Neuron (in vitro differentiated cells): ENCODE data around the gene ZMYM2.

Experiments used
- H2AFZ ChIP-seq: one replicate; pipeline ENCODE4 v1.6.1; 2013; ENCODE audit warnings: low read depth, mild to moderate bottlenecking, inconsistent platforms, low read length, moderate library complexity
- H3K27me3 ChIP-seq: one replicate; pipeline ENCODE4 v1.6.1; 2013; ENCODE audit warnings: low read length; ENCODE audit not compliant: insufficient read depth
- H3K36me3 ChIP-seq: one replicate; pipeline ENCODE4 v1.6.1; 2013; ENCODE audit warnings: low read length; ENCODE audit not compliant: insufficient read depth
- H3K4me1 ChIP-seq: one replicate; pipeline ENCODE4 v1.6.1; 2013; ENCODE audit warnings: low read length; ENCODE audit not compliant: insufficient read depth
- H3K4me3 ChIP-seq: 2 replicates; pipeline ENCODE4 v1.5.1; 2013; ENCODE audit warnings: mild to moderate bottlenecking, low read length, moderate library complexity
- H3K9me3 ChIP-seq: one replicate; pipeline ENCODE4 v1.6.1; 2013; ENCODE audit warnings: low read length

ZMYM2 gene

DNA sequence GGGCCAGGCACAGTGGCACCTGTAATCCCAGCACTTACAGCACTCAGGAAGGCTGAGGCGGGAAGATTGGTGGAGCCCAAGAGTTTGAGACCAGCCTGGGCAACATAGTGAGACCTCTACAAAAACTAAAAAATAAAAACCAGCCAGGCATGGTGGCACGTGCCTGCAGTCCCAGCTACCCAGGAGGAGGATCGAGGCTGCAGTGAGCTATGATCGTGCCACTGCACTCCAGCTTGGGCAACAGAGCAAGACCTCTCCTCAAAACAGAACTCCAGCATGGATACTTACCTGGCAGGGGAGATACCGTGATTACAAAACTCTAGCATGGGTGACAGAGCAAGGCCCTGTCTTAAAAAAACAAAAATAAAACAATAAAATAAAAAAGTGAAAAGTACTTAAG, 107.0 kb downstream of the ZMYM2 start:
- no peak overlapping the region for H2AFZ ChIP-seq
- no peaks in the 10 kb centered on the region for H3K27me3 ChIP-seq
- H3K36me3 ChIP-seq: peaks cover 80% of the 10 kb centered on the region
- H3K4me1 ChIP-seq: no peaks in the 10 kb centered on the region
- no peaks in the 10 kb centered on the region for H3K9me3 ChIP-seq
- no peak overlapping the region for H3K4me3 ChIP-seq

DNA sequence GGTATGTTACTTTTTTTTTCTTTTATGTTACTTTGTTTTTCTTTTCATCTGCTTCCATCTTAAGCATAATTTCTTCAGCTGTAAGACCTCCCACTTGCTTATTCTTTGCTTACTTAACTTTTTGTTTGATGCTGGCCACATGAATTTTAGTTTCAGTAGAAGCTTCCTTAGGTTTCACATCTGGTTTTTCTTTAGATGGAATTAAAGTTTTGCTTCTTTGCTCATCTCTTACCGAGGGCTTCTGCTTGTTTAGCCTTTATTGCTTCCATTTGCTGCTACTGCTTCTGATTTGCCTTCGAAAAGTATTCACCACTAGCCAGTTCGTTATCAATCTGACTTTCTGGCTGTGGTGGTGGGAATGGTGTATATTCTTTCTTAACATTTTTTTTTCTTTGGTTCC, 111.4 kb downstream of the ZMYM2 start:
- Histone ChIP-seq H3K4me3 (no peak overlapping the region), H3K36me3 (peaks cover 75% of the 10 kb centered on the region), H2AFZ (no peak overlapping the region), H3K27me3 (no peaks in the 10 kb centered on the region), H3K9me3 (peaks cover 4% of the 10 kb centered on the region), H3K4me1 (no peaks in the 10 kb centered on the region)

- no peak overlapping the region for H2AFZ ChIP-seq
- no peaks in the 10 kb centered on the region for H3K4me1 ChIP-seq
- H3K4me3 ChIP-seq: no peak overlapping the region
- no peaks in the 10 kb centered on the region for H3K27me3 ChIP-seq
- peaks cover 60% of the 10 kb centered on the region for H3K36me3 ChIP-seq
- H3K9me3 ChIP-seq: peaks cover 4% of the 10 kb centered on the region
Measured at GRCh38 chr13:20073775-20074174, 115.2 kb downstream of the ZMYM2 start.

GRCh38 chr13:20074966-20075365, 116.4 kb downstream of the ZMYM2 start:
- Histone ChIP-seq H3K4me1 (no peaks in the 10 kb centered on the region), H3K4me3 (no peak overlapping the region), H3K9me3 (peaks cover 4% of the 10 kb centered on the region), H3K36me3 (peaks cover 53% of the 10 kb centered on the region), H2AFZ (no peak overlapping the region), H3K27me3 (no peaks in the 10 kb centered on the region)

DNA sequence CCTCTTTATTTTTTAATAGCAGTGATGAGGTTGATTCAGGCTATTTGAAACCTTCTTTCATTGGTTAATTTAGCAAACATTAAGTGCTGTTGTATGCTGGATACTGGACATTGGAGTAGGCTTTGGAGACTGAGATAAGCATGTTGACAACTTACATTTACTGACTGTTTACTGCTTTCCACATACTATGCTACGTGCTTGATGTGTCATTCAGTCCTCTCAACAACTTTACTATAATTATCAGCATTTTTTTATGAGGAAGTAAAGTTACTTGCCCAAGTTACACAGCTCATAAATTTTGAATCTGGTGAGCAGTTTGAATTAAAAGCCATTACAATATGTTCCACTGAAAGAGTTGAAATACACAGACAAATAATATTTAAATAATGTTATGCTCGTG, 118.6 kb downstream of the ZMYM2 start:
- H2AFZ ChIP-seq: no peak overlapping the region
- peaks cover 36% of the 10 kb centered on the region for H3K36me3 ChIP-seq
- no peaks in the 10 kb centered on the region for H3K27me3 ChIP-seq
- no peaks in the 10 kb centered on the region for H3K9me3 ChIP-seq
- H3K4me1 ChIP-seq: no peaks in the 10 kb centered on the region
- H3K4me3 ChIP-seq: no peak overlapping the region

DNA sequence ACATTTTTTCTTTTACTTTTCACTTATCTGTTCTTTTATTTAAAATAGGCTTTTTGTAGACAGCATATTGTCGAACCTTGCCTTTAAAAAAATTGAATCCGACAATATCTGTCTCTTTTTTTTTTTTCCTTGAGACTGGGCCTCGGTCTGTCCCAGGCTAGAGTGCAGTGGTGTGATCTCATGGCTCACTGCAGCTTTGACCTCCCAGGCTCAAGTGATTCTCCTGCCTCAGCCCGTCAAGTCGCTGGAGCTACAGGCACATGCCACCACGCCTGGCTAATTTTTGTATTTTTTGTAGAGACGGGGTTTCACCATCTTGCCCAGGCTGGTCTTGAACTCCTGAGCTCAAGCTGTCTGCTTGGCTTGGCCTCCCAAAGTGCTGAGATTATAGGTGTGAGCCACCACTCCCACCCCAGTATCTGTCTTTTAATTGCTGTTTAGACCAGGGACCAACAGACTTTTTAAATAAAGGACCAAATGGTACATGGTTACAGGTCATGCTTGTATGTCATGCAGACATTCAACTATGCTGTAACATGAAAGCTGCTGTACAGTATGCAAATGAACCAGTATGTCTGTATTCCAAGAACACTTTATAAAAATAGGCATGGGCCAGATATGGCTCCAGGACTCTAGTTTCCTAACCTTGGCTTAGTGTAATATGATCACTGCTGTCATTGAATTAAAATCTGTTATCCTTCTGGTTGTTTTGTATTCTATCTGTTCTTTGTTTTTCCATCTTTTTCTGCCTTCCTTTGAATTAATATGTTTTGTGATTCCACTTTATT, 122.0 kb downstream of the ZMYM2 start:
- H3K4me1 ChIP-seq: no peaks in the 10 kb centered on the region
- peaks cover 46% of the 10 kb centered on the region for H3K36me3 ChIP-seq
- H2AFZ ChIP-seq: no peak overlapping the region
- H3K9me3 ChIP-seq: no peaks in the 10 kb centered on the region
- no peak overlapping the region for H3K4me3 ChIP-seq
- H3K27me3 ChIP-seq: no peaks in the 10 kb centered on the region

- Histone ChIP-seq H3K4me3 (no peak overlapping the region), H3K9me3 (no peaks in the 10 kb centered on the region), H3K4me1 (peaks cover 9% of the 10 kb centered on the region), H3K36me3 (peaks cover 24% of the 10 kb centered on the region), H3K27me3 (no peaks in the 10 kb centered on the region), H2AFZ (no peak overlapping the region)
Measured at GRCh38 chr13:20090349-20090748, 131.8 kb downstream of the ZMYM2 start.

- no peak overlapping the region for H2AFZ ChIP-seq
- H3K4me1 ChIP-seq: peaks cover 9% of the 10 kb centered on the region
- no peaks in the 10 kb centered on the region for H3K27me3 ChIP-seq
- no peaks in the 10 kb centered on the region for H3K9me3 ChIP-seq
- peaks cover 2% of the 10 kb centered on the region for H3K36me3 ChIP-seq
- no peak overlapping the region for H3K4me3 ChIP-seq
Measured at GRCh38 chr13:20093951-20094350, 135.4 kb downstream of the ZMYM2 start.

- Histone ChIP-seq H2AFZ (no peak overlapping the region), H3K36me3 (no peaks in the 10 kb centered on the region), H3K4me3 (no peak overlapping the region), H3K9me3 (no peaks in the 10 kb centered on the region), H3K27me3 (no peaks in the 10 kb centered on the region), H3K4me1 (peaks cover 2% of the 10 kb centered on the region)
Measured at GRCh38 chr13:20099319-20099718, 140.8 kb downstream of the ZMYM2 start.

- no peaks in the 10 kb centered on the region for H3K4me1 ChIP-seq
- no peaks in the 10 kb centered on the region for H3K9me3 ChIP-seq
- H2AFZ ChIP-seq: no peak overlapping the region
- no peak overlapping the region for H3K4me3 ChIP-seq
- H3K27me3 ChIP-seq: peaks cover 4% of the 10 kb centered on the region
- H3K36me3 ChIP-seq: no peaks in the 10 kb centered on the region
Measured at GRCh38 chr13:20101467-20102316, 143.2 kb downstream of the ZMYM2 start.

- Histone ChIP-seq H3K36me3 (no peaks in the 10 kb centered on the region), H3K9me3 (no peaks in the 10 kb centered on the region), H2AFZ (no peak overlapping the region), H3K4me3 (no peak overlapping the region), H3K4me1 (no peaks in the 10 kb centered on the region), H3K27me3 (peaks cover 4% of the 10 kb centered on the region)
Measured at GRCh38 chr13:20102525-20103180, 144.1 kb downstream of the ZMYM2 start.

DNA sequence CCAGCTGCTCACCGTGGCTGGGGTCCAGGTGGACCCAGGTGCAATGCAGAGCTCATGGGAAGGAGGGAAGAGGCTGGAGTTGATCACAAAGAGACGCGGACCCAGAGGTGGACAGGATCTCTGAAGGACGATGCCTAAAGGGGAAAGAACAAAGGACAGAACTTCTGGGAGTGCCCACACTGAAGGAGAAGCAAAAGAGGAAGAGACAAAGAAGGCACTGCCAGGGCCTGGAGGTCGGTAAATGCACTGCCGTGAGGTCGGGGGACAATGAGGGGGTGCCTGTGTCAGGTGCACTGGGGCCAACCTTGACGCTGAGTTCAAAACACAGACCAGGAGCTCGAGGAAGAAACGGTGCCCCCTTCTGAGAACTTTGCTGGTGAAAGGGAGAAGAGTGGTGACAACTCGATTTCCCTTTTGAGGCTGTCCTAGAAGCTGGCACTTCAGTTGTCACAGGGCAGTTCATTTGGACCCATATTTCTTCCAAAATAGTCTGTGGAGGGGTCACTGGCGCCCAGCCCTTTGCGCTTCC, 146.7 kb downstream of the ZMYM2 start:
- no peak overlapping the region for H2AFZ ChIP-seq
- H3K4me1 ChIP-seq: no peaks in the 10 kb centered on the region
- H3K27me3 ChIP-seq: peaks cover 4% of the 10 kb centered on the region
- no peaks in the 10 kb centered on the region for H3K36me3 ChIP-seq
- no peak overlapping the region for H3K4me3 ChIP-seq
- no peaks in the 10 kb centered on the region for H3K9me3 ChIP-seq

DNA sequence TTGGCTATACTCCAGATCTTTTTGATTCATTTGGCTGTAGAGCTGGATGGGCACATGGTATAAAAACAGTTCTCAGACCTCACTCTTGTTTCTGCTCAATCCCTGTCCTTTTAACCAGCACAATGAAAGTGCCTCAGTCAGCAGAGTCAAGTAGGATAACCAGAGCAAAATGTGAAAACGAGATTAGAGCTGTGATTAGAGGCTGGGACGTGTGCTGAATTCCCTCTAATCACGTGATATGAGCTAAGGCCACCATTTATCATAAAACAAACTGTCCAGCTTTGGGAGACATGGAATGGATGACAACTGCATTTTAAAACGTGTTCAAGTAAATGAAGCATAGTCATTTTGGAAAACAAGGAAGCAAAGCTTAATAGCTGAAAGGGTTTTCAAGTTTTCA, 148.2 kb downstream of the ZMYM2 start:
- no peaks in the 10 kb centered on the region for H3K36me3 ChIP-seq
- H3K4me1 ChIP-seq: no peaks in the 10 kb centered on the region
- H3K4me3 ChIP-seq: no peak overlapping the region
- H2AFZ ChIP-seq: peak overlapping the region; percentile 30
- peaks cover 4% of the 10 kb centered on the region for H3K27me3 ChIP-seq
- no peaks in the 10 kb centered on the region for H3K9me3 ChIP-seq
